ENCODE data around the gene JPH4.
A peak's percentile ranks its signal among the peaks of the same experiment; 100 is the strongest.

Gene JPH4

DNA sequence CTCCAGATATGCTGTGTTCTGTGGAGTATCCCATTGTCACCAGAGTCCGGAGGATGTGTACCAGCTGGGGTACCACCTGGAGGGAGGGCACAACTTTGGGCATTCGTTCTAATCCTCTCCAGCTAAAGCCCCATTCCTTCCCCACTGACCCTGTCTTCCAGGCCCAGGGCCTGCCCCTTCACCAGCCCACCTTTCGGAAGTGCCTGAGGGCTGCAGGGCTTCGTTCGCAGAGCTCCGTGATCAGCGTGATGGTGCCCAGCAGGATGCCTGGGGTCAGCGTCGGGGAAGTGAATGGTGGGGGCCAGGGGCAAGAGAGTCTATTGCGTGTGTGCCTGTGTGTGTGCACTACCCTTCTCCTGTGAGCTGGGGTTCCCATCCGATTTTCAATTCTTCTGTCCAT, 13.0 kb downstream of the JPH4 start:
- no peak overlapping the region for H3K4me3 ChIP-seq (ENCODE audit: low read depth, low read length)
- TF ChIP-seq, protein P1, sequence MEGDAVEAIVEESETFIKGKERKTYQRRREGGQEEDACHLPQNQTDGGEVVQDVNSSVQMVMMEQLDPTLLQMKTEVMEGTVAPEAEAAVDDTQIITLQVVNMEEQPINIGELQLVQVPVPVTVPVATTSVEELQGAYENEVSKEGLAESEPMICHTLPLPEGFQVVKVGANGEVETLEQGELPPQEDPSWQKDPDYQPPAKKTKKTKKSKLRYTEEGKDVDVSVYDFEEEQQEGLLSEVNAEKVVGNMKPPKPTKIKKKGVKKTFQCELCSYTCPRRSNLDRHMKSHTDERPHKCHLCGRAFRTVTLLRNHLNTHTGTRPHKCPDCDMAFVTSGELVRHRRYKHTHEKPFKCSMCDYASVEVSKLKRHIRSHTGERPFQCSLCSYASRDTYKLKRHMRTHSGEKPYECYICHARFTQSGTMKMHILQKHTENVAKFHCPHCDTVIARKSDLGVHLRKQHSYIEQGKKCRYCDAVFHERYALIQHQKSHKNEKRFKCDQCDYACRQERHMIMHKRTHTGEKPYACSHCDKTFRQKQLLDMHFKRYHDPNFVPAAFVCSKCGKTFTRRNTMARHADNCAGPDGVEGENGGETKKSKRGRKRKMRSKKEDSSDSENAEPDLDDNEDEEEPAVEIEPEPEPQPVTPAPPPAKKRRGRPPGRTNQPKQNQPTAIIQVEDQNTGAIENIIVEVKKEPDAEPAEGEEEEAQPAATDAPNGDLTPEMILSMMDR (IDR thresholded peaks at IDR 0.05; ENCODE audit: low read depth, low read length), result no peak

DNA sequence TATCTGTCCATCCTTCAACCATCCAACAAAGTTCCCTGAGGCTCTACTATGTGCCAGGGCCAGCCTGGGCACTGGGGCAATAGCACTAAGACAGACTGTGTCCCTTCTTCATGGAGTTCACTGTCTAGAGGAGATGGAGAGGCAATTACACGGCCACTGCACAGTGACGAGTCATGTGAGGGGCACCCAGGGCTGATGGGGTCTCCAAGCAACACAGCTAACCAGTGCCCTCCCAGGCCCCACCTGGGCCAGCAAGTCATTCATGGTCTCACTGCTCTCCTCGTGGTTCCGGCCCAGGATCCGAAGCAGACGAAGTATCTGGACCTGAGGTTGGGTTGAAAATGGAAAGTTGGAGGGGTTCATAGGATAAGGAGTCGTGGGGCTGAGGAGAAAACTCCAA, 13.7 kb downstream of the JPH4 start:
- TF ChIP-seq, protein P1 (IDR thresholded peaks at IDR 0.05; ENCODE audit: low read depth, low read length), result no peak
- no peak overlapping the region for H3K4me3 ChIP-seq (ENCODE audit: low read depth, low read length)

DNA sequence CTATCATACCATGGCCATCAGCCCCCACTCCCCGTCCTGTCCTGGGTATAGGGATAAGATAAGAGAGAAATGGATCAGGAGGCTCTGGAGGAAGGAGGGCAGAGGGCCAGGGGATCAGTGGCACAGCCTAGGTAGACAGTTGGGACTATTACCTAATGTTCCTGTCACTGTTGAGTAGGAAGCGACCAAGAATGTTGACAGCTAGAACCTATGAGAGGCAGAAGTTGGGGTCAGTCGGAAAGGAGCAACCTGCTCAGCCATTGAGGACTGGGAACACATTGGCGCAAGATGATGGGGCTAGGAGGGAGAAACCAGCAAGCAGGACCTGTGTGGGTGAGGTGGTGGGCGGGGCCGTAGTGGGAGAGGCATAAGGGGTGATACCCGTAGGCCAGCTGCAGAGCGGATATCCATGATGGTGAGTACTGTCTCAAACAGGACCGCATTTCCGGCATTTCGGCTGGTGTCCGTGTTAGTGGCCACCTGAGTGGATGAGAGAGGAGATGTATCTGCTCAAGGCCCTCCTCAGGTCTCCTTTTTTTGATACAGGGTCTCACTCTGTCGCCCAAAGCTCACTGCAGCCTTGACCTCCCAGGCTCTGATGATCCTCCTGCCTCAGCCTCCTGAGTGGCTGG, 14.3 kb downstream of the JPH4 start:
- TF ChIP-seq, protein P1 (IDR thresholded peaks at IDR 0.05; ENCODE audit: low read depth, low read length), result no peak
- H3K4me3 ChIP-seq (ENCODE audit: low read depth, low read length), result no peak overlapping the region

DNA sequence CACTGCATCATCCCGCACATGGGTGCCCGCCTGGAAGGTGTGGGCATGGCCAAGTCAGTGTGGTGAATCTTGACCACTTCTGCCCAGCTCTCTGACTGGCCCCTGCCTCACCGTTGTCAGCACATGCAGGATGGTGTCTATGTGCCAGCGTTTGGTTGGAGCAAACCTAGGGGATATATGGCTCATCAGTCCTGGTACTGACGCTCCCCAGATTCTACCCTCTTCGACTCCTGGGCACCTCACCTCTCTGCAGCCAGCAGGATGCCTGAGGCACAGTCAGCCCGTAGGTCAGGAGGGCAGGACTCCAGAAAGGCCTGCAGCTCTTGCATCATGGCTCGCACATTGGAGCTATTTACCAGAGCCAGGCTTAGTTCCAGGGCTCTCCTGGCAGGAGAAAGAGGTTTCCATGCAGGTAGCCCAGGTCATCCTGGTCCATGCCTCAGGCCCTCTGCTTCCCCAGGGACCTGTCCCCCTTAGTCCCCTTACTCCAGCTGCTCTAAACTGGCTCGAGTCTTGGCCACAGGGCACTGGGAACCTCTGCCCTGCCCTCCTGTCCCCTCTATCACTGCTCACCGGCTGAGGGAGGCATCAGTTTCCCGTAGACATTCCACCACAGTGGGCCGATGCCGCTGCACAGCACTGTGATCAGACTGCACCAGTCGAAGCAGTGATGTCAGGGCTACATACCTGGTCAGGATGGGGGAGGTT, 15.0 kb downstream of the JPH4 start:
- H3K4me3 ChIP-seq (ENCODE audit: low read depth, low read length), result no peak overlapping the region
- TF ChIP-seq, protein P1 (IDR thresholded peaks at IDR 0.05; ENCODE audit: low read depth, low read length), result no peak

DNA sequence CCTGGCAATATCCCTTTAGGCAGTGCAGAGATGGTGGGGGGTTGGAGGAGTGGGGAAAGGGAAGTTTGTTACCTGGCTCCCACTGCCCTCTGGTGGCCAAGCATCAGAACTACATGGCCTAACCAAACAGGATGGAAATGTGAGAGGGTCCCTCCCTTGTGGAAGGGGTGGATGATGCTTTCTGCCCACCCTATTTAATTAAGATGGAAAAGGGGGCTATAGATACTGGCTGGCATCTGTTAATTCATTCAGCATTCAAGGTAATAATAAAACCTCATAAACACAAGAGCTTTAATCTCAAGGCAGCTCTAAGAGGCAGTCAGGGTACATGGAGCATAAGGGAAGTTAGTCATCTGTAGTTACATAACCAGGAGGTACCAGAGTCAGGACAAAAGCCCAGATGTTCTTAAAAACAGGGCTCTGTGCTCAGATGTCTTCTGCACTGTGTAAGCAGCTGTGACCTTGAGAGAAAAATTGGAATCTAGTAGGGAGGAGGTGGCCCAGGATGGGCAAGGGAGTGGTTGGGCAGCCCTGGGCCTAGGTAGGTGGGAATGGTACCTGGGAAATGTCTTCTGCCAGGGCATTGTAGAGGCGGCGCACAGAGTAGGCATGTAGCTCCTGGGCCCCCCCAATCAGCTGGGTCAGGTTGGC, 15.6 kb downstream of the JPH4 start:
- no peak overlapping the region for H3K4me3 ChIP-seq (ENCODE audit: low read depth, low read length)
- TF ChIP-seq, protein P1 (IDR thresholded peaks at IDR 0.05; ENCODE audit: low read depth, low read length), result peak; percentile 97

DNA sequence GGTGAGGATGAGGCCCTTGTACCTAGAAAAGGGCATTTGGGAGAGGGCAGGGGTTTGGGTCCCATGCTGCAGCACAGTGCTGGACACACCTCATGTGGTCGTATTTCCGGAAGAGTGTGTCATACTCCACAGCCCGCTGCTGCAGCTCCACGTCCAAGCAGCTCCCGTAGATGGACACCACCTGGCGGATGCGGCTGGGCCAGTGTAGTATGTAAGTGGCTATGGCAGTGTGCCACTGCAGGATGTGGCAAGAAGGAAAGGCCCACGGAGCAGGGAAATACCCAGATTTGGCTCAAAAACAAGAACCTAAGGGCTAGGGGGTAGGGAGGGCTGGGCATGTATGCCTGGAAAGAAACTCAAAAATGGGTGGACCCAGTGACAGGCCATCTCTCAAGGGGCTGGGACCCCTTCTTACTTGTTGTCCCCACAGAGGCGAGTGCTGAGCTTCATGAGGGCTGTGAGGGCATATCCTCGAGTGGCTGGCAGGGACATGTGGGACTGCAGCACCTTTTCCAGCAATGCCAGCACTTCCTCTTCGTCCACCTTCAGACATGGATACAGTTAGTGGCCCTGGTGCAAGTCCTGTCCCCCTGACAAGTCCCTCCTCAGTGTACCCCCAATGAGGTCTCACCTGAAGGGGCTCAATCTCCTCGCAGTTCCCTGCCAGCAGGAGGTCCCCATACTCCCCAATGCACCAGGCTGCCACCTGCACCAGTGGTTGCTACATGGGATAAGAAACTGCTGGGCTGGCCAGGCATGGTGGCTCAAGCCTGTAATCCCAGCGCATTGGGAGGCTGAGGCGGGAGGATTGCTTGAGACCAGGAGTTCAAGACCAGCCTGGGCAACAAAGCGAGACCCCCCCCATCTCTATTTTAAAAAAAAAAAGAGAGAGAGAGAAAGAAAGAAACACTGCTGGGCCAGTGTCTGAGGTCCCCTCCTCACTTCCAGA, 16.4 kb downstream of the JPH4 start:
- no peak overlapping the region for H3K4me3 ChIP-seq (ENCODE audit: low read depth, low read length)
- TF ChIP-seq, protein P1 (IDR thresholded peaks at IDR 0.05; ENCODE audit: low read depth, low read length), result no peak

Data from WI38 (cell line).